ENCODE data around the gene INSRR.

The INSRR gene

GRCh38 chr1:156833603-156834002 is 25.3 kb downstream of the INSRR start:
- H3K4me3 ChIP-seq (ENCODE audit: low read depth, low read length) = no peak overlapping the region
- TF ChIP-seq, protein P1, sequence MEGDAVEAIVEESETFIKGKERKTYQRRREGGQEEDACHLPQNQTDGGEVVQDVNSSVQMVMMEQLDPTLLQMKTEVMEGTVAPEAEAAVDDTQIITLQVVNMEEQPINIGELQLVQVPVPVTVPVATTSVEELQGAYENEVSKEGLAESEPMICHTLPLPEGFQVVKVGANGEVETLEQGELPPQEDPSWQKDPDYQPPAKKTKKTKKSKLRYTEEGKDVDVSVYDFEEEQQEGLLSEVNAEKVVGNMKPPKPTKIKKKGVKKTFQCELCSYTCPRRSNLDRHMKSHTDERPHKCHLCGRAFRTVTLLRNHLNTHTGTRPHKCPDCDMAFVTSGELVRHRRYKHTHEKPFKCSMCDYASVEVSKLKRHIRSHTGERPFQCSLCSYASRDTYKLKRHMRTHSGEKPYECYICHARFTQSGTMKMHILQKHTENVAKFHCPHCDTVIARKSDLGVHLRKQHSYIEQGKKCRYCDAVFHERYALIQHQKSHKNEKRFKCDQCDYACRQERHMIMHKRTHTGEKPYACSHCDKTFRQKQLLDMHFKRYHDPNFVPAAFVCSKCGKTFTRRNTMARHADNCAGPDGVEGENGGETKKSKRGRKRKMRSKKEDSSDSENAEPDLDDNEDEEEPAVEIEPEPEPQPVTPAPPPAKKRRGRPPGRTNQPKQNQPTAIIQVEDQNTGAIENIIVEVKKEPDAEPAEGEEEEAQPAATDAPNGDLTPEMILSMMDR (IDR thresholded peaks at IDR 0.05; ENCODE audit: borderline replicate concordance, insufficient read depth, low read depth, low read length) = no peak

DNA sequence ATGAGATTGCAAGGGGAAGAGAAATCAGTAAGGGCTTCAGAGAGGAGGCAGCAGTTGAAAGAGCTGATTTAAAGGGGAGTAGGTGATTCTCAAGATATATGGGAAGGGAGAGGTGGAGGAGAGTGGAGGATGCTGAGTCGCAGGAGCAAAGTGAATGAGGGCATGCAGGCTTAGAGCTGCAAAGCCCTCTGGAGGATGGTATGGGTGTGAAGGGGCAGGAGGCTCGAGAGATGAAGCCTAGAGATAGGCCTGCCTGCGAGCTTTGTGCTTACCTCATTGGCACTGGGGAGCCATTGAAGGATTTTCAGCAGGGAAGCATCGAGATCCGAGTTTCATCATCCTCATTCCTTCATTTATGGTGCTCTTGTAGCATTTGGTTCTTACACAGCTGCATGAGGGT is 26.5 kb downstream of the INSRR start:
- TF ChIP-seq, protein P1 (IDR thresholded peaks at IDR 0.05; ENCODE audit: borderline replicate concordance, insufficient read depth, low read depth, low read length) = no peak
- no peak overlapping the region for H3K4me3 ChIP-seq (ENCODE audit: low read depth, low read length)

GRCh38 chr1:156828400-156829124 is 30.4 kb downstream of the INSRR start:
- TF ChIP-seq, protein P1 (IDR thresholded peaks at IDR 0.05; ENCODE audit: borderline replicate concordance, insufficient read depth, low read depth, low read length) = no peak
- no peak overlapping the region for H3K4me3 ChIP-seq (ENCODE audit: low read depth, low read length)

GRCh38 chr1:156826630-156827029 is 32.3 kb downstream of the INSRR start:
- H3K4me3 ChIP-seq (ENCODE audit: low read depth, low read length) = no peak overlapping the region
- TF ChIP-seq, protein P1 (IDR thresholded peaks at IDR 0.05; ENCODE audit: borderline replicate concordance, insufficient read depth, low read depth, low read length) = no peak

- TF ChIP-seq, protein P1 (IDR thresholded peaks at IDR 0.05; ENCODE audit: borderline replicate concordance, insufficient read depth, low read depth, low read length) = no peak
- H3K4me3 ChIP-seq (ENCODE audit: low read depth, low read length) = no peak overlapping the region
Observed at GRCh38 chr1:156823210-156823790, 35.6 kb downstream of the INSRR start.

GRCh38 chr1:156822680-156823079 is 36.2 kb downstream of the INSRR start:
- no peak overlapping the region for H3K4me3 ChIP-seq (ENCODE audit: low read depth, low read length)
- TF ChIP-seq, protein P1 (IDR thresholded peaks at IDR 0.05; ENCODE audit: borderline replicate concordance, insufficient read depth, low read depth, low read length) = no peak

DNA sequence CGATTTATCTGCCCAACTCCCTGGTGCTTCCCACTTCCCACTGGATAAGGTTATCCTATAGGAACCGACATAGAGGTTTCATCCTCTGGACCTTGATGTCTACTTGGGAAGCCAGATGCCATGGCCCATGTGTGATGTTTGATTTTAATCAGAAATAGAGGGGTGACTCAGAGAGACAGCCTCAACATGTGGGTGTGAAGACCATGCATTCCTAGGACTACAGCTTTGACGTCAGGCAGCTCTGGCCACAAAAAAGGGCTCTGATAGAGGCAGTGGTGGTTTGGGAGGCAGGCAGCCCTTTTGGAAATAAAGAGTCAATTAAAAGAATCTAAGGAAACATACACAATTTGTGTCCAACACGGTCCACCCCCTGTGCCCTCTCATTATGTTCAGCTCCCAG is 37.1 kb downstream of the INSRR start:
- TF ChIP-seq, protein P1 (IDR thresholded peaks at IDR 0.05; ENCODE audit: borderline replicate concordance, insufficient read depth, low read depth, low read length) = no peak
- H3K4me3 ChIP-seq (ENCODE audit: low read depth, low read length) = no peak overlapping the region
